Stimulated activated CD8-positive, alpha-beta memory T cell treated with anti-CD3 and anti-CD28 coated beads, Interleukin-7, amount 100 ng/mL, for 4 hours (primary cell): ENCODE data around the gene CLBA1.

Source experiments
- DNase-seq, 2 donors: peaks; one replicate each; pipeline ENCODE4 v3.0.0-alpha.2; 2020; ENCODE audit warnings: low read depth in 2 of 2

The CLBA1 gene

DNA sequence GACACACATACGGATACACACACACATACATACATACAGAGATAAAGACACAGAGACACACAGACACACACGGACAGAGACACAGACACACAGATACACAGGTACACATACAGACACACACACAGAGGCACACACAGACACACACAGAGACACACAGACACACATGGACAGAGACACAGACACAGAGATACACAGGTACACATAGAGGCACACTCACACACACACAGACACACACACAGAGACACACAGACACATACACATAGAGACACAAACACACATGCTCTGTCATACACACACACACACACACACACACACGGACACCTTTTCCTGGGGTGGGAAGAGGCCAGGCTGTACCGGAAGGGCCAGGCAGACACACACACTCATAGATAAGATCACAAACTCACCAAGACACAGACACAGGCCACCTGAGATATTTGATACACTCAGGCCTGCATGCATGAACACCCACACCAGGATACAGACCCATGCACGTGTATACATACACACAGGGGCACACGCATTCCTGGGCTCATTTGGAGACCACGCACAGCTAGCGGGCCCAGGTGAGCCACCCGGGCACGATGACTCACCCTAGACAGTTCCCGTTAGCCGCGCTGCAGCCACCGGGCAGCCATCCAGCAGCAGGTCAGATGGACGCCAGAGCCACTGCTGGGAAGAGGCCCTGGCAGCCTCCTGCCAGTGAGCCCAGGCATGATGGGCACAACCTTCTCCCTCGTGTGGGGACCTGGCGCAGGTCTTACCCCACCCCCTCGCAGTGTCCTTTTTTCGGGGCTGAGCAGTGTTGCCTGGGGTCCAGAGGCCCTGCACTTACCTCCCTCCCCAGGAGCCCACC, 5.6 kb upstream of the CLBA1 start:
- no peak for DNase-seq

- no peak for DNase-seq
Measured at GRCh38 chr14:104980611-104981531, 4.7 kb upstream of the CLBA1 start.

GRCh38 chr14:104981699-104982541, 3.7 kb upstream of the CLBA1 start:
- no peak for DNase-seq

GRCh38 chr14:104982548-104983230, 2.9 kb upstream of the CLBA1 start:
- no peak for DNase-seq

GRCh38 chr14:104983231-104983721, 2.3 kb upstream of the CLBA1 start:
- DNase-seq, result no peak

DNA sequence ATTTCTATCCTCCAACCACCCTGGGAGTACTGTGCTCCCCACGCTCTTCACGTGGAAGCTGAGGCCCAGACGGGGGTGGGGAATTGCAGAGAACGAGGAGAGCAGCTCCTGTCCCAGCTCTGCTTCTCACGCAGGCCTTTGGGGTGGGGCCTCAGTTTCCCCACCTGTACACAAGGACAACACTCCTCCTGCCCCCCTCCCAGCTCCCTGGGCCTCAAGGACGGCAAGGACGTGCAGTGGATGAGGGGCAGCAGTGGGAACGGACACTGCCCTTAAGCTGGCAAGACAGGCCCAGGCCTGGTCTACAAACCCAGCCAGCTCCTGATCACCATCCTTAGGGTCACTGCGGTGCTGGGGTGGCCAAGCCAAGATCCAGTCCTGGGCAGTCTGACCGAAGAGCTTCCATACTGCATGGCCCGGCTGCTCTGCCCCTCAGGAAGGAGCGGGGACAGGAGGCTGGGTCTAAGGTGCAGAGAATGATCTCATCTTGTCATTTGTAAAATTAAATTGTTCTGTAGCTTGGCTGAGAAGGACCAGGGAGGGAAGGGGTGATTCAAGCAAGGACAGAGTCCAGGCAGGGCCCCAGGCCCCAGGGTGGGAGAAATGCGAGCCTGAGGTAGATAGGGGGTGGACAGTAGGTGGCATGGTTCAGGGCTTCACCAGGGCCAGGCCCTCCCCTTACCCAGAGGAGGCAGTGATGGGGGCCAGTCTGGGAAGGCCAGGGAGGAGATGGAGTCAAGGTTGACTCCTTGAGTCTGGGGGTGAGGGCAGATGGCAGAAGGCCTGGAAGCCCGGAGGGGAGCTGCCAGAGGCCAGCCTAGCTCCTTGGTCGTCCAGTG, 1.3 kb upstream of the CLBA1 start:
- no peak for DNase-seq

DNA sequence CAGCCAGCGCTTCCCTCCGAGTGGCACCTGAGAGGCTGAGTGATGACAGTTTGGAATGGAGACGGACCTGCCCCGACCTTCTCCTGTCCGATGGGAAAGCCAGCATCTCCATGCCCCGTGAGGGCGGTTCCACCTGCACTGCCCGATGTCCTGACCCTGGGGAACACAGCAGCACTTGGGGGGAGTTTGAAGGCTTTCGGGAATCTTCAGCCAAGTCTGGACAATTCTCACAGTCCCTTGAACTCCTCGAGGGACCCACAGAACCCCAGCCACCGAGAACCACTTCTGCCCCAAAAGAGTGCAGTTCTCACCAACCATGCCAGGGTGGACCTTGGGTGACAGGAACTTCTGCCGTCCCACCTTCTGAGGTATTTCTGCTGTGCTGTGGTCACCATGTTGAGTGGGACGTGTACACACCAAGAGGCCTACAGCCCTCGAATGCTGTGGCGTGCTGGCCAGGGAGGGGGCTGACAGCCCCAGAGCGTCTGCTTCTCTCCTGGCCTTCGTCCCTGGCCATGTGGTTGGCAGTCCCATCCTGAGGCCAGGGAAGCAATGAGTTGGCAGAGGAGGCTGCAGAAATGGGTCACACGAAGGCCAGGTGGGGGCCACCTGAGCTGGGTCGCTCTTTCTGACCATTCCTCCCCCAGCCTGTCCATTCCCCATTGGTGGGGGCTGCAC, 1.0 kb downstream of the CLBA1 start:
- no peak for DNase-seq

- no peak for DNase-seq
Measured at GRCh38 chr14:104989236-104989950, 3.8 kb downstream of the CLBA1 start.

GRCh38 chr14:104989951-104990303, 4.3 kb downstream of the CLBA1 start:
- no peak for DNase-seq

- DNase-seq, result no peak
Measured at GRCh38 chr14:104991896-104992230, 6.3 kb downstream of the CLBA1 start.

- no peak for DNase-seq
Measured at GRCh38 chr14:104992501-104992900, 6.9 kb downstream of the CLBA1 start.

GRCh38 chr14:104993306-104993705, 7.7 kb downstream of the CLBA1 start:
- DNase-seq, result no peak

- no peak for DNase-seq
Measured at GRCh38 chr14:104993808-104994591, 8.4 kb downstream of the CLBA1 start.

DNA sequence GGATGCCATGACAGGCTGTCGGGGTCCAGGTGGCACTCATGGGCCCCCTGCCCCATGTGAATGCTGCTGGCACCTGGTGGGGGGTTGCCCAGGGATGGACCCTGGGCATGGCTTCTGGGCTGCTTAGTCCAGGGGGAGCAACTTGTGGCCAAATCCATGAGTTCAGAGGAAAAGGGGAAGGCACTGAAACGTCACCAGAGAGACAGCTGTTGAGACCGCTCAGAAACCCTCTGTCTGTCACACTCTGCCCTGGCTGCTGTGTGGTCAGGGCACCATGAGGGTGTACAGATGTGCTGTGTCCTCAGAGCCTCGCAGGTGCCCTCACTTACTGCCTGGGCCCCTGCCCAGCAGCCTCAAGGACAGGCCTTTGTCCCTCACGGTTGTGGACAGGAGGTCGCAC, 9.4 kb downstream of the CLBA1 start:
- no peak for DNase-seq

DNA sequence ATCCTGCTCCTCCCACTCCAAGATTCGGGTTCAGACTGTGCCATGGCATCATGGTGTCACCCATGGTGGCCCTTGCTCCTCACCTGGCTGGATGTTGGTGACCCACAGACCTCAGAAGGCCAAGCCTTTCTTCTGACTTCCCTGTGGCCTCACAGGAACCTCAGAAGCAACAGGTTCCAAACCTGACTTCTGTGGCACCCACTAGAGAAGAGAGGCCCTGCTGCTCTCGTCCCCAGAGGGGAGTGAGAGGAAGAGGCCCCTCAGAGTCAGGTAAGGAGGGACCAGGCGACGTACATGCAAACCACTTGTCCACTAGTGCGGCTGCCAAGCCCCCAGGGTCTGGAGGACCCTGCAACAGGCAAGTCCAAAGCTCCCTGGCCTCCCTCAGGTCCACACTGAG, 10.4 kb downstream of the CLBA1 start:
- DNase-seq, result no peak

- no peak for DNase-seq
Measured at GRCh38 chr14:104996483-104996882, 10.9 kb downstream of the CLBA1 start.

DNA sequence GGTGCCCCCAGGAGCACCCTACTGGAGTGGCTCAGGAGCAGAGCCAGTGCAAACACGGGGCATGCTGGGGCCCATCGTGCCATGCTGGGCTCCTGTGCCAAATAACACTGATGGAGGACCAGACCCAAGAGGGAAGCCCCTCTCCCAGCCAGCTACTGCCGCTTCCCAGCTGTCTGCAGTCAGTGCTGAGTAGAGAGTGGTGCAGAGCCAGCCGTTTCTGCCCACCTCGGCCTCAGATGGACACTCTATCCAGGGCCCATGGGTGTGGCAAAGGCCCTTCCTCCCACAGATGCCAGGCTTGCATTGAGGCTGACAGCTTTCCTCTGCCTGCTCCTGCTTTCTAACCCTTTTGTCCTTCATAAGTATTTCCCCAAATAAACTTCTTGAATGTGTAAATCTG, 13.2 kb downstream of the CLBA1 start:
- DNase-seq, result no peak

DNA sequence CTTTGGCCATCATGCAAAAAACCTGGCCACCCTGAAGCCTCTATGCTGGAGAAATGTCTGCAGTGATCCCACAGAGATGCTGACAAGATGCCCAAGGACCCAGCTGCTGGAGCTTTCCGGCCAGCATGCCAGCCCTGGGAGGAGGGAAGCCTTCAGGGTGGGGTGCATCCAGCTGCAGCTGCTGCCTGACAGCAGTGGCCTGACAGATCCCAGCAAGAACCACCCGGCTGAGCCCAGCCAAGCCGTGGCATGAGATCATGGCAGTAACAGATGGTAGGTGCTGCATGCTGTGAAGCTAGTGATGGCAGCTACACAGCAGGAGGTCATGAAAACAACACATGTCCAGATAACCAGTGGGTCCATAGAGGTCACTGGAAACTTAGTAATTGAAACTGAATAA, 13.8 kb downstream of the CLBA1 start:
- DNase-seq, result no peak
